Dedifferentiated amniotic fluid mesenchymal stem cell (primary cell): ENCODE data around the gene SGCD.
"Not testable (repeated sequence)": the region's sequence is repeated elsewhere in the genome, so short reads cannot be mapped to it uniquely, and the experiment has no call there.

ENCODE experiments used
- DNase-seq: peaks from one replicate; pipeline ENCODE4 v3.0.0-alpha.2; 2016; ENCODE audit errors: extremely low spot score

Gene SGCD

GRCh38 chr5:156624686-156625085 is 297.7 kb downstream of the SGCD start:
- DNase-seq = no peak

DNA sequence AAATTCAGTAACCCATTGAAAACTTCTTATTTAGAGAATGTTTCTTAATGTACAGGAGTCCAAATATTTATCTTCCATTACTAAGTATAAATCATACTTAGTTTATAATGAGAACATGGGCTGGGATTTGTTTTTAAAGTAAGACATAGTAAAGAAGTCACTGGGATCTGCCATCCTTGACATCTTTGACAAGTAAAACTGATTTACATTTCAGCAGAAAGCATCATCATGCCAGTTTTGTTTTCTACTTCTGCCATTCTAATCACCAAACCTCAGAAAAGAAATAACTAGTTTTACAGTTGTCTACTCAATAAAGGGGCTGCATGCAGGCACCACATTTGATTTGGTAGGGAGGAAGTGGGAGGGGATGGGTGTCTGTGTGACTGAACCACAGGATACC is 301.5 kb downstream of the SGCD start:
- DNase-seq = no peak

- no peak for DNase-seq
Observed at GRCh38 chr5:156631005-156631404, 304.0 kb downstream of the SGCD start.

- no peak for DNase-seq
Observed at GRCh38 chr5:156634301-156634700, 307.3 kb downstream of the SGCD start.

- DNase-seq = peak; percentile 49
Observed at GRCh38 chr5:156640691-156641241, 313.8 kb downstream of the SGCD start.

DNA sequence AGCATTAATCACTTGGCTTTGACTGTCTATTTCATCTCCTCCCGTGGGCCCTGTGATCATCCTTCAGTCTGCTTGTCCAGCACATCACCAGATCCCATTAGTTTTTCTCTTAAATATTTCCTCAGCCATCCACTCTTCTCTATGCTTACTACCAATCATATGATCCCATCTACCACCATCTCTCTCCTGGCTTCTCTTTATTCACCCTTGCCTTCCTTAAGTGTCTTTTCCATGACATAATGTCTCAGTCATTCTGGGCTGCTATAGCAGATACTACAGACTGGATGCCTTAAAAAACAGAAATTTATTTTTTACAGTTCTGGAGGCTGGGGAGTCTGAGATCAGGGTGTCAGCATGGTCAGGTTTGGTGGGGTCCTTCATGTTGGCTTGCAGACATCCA is 314.7 kb downstream of the SGCD start:
- DNase-seq = no peak

GRCh38 chr5:156647034-156647451 is 320.1 kb downstream of the SGCD start:
- DNase-seq = no peak

DNA sequence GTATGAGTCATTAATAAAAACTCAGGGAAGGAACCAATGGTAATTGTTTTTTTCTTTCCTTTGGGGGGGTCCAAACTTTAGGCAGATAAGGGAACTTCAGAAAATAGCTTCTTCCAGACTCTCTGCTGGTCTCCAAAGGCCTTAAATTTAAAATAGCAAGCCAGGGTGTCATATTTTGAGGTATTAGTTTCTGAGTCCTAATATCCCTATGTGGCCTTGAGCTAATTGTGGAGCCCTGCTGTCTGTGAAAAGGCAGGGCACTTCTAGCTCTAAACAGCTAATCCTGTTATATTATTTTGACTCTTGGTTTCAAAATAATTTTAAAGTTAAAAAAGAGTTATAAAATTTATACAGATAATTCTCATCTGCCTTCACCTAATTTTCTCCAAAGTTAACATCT is 327.5 kb downstream of the SGCD start:
- DNase-seq = no peak

DNA sequence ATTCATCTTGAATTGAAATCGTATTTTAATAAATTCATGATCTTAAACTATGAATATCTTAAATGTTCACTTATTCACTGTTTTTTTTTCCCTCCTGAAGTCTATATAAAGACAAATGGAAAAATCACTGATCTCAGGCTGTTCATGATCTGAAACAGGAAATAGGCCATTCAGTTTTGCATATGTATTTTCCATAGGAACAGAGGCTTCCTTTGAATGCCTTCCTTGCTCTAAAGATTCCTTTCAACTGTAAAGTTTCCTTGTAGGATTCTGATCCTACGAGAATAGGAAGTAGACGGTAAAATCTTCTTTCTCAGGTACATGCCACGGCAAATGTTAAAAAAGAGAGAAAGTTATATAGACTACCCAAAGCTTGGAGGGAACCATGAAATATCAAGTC is 328.8 kb downstream of the SGCD start:
- DNase-seq = no peak

GRCh38 chr5:156664832-156665231 is 337.9 kb downstream of the SGCD start:
- DNase-seq = not testable (repeated sequence)

DNA sequence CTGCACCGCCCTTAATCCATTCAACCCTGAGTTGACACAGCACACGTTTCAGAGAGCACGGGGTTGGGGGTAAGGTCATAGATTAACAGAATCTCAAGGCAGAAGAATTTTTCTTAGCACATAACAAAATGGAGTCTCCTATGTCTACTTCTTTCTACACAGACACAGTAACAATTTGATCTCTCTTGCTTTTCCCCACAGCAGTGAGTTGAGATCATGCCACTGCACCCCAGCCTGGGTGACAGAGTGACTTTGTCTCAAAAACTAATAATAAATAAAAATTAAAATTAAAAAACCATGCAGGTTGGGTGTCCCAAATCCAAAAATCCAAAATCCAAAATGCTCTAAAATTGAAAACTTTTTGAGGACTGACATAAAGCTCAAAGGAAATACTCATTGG is 339.7 kb downstream of the SGCD start:
- not testable (repeated sequence) for DNase-seq

DNA sequence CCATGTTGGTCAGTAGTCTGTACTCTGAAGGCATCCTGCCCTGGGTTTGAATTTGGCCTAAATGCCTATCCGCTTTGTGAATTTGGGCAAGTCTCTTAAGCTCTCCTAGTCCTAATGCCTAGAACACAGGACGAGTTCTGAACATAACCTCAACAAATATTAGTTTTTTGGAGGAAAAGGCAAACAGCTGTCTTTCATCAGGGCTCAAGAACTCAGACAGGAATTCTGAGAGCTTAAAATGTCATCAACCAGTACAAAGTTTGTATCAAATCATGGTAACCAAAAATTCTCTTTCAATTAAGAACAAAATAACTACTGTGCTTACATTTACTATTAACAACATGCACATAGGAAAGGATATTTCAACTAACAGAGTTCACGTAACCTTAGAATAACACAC is 340.7 kb downstream of the SGCD start:
- DNase-seq = no peak

DNA sequence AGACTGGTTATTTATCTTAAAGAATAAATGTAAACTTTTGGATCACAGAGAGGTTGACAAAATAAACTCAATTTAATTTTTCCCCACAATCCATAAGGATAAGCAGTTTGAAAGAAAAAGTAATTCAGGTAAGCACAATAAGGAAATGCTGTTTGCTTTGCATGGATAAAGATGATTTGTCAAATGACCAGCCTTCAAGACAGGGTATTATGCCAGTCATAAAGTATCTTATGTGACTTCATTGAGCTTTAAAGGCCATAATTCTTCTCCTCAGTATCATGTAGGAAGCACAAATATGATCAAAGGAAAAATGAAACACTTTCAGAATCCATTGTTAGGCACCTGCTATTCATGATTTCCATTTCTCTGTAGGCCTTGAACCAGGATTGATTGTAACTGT is 342.5 kb downstream of the SGCD start:
- DNase-seq = no peak

DNA sequence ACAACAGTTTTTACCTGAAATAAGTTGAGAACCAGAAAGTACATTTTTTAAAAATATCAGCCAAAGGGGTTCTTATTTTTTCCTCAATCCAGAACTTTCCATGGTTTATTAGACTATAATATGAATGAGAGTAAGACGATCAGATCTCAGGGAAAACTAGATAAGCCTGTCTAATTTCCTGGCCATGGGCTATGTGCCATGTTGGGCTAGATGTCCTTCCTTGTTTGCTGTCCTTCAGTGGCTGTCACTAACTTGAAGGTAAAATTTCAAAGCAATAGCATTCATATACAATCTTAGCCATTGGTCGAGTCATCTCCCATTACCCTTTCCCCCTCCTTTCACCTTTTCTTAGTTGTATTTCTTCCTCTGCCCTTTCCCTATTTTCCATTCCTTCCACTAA is 343.7 kb downstream of the SGCD start:
- DNase-seq = no peak

DNA sequence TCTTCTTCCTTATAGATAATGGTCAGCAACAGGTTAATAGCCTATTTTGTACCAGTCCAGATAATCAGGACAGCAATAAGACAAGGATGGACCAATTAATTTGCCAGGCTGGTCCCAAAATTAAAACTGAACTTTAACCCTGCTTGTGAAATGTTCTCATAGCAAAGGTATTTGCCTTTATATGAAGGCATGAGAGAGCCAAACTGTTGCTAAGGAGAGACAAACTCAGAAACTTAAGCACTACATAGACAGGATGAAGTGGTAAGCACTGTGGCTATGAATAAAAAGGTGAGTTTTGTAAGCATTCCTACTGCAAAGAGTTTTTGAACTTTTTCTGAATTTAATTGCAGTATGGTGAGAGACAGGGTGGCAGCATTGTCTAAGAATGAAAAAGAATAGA is 348.4 kb downstream of the SGCD start:
- DNase-seq = peak; percentile 22

- no peak for DNase-seq
Observed at GRCh38 chr5:156677963-156678362, 351.0 kb downstream of the SGCD start.

GRCh38 chr5:156678484-156678883 is 351.5 kb downstream of the SGCD start:
- DNase-seq = no peak

DNA sequence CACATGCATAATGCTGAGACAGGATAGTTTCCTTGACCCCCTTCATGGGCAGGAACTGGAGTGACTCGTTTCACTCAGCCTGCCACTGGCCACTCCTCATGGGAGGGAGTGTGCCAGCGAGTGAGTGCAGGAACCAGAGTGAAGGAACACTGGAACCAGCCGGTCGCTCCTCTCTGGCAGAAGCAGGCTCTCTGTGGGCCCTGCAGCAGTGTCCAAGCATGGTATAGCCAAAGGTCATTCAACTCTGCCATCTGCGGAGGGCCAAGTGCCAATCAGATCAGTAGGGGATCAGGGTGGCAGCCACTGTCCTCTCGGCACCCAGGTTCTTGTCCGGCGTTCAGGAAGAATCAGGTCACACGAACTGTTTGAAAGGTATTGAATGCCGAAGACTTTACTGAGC is 353.9 kb downstream of the SGCD start:
- DNase-seq = no peak

- DNase-seq = no peak
Observed at GRCh38 chr5:156681265-156681664, 354.3 kb downstream of the SGCD start.

- no peak for DNase-seq
Observed at GRCh38 chr5:156682971-156683370, 356.0 kb downstream of the SGCD start.

GRCh38 chr5:156683509-156683908 is 356.5 kb downstream of the SGCD start:
- no peak for DNase-seq

GRCh38 chr5:156684216-156684615 is 357.3 kb downstream of the SGCD start:
- no peak for DNase-seq

GRCh38 chr5:156685481-156685880 is 358.5 kb downstream of the SGCD start:
- no peak for DNase-seq

- no peak for DNase-seq
Observed at GRCh38 chr5:156686380-156686779, 359.4 kb downstream of the SGCD start.

- DNase-seq = no peak
Observed at GRCh38 chr5:156686796-156687195, 359.8 kb downstream of the SGCD start.
